DLD1 (cell line): ENCODE results near the gene LOXL3.

ENCODE experiments used
- in situ Hi-C: cut with HindIII; loops from 2 replicates; pipeline ENCODE4 v1.10.0; 2017; ENCODE audit warnings: low sequenced_read_pairs

LOXL3 gene

GRCh38 chr2:74529357-74530238, 24.1 kb downstream of the LOXL3 start, which contains the start of the genes AUP1 and HTRA2:
AUP1 (minus strand) TSS chr2:74529706; CDS start chr2:74529629, 77 bp downstream.
HTRA2 (plus strand) TSS chr2:74529933; CDS start chr2:74530007, 74 bp downstream.
- in situ Hi-C loops = no loop called here

DNA sequence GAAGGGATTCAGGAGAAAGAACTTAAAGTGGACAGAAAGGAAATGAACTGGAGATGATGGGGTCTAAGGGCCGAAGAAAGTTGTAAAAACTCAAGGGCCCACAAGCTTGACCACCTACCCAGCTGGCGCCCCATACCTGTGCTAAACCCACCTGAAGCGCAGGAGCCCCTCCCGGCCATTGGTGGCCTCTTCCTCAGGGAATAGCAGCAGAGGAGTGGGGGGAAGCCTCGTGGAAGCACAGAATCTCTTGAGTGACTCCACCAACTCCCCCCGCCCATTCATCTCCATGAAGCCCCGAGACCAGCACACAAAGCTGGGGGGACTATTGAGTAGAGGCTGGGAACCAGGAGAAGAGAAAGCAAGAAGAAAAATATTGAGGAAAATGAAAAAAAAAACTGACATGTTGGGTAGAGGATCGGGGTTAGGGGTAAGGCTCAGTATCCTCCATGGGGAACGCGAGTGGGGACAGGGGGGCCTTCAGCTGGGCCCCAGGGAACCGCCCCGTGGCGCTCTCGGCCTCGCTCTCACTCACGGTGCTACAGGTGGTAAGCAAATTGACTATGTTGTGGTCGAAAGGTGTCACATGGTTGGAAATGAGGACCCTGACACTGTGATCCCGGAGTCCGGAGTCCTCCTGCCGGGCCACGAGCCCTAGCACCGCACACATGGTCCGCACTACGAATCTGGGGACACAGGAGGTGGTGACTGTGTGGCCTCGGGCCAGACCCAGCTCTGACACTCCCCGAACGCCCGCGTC, 25.0 kb downstream of the LOXL3 start:
- in situ Hi-C loops = no loop called here

- in situ Hi-C loops = no loop called here
These were observed 26.0 kb downstream of the LOXL3 start for GRCh38 chr2:74527741-74528140.

DNA sequence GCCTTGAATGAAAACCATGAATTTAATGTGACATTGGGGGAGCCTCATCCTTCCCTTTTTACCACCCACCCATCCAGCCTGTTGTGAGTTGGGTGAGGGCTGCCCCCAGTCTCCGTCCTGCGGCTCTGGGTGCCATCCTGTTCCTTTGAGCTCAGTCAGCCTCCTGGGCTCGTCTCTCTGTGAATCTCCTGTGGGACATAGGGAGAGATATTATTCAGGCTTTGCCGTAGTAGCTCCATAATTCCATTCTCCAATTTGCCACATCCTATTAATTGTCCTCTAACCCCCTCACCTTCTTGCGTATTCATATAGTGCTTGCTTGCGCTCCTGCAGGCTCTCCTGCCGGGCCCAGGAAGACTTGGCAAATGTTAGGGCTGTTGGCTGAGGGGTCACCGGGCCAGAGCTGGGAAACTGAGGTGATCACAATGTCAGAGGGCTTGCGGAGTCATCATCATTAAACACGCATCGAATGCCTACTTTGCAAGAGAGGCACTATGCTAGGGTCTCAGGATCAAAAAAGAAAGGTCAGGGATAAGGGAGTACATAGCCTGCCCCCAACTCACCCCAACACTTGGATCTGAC, 27.0 kb downstream of the LOXL3 start:
- in situ Hi-C loops = no loop called here

DNA sequence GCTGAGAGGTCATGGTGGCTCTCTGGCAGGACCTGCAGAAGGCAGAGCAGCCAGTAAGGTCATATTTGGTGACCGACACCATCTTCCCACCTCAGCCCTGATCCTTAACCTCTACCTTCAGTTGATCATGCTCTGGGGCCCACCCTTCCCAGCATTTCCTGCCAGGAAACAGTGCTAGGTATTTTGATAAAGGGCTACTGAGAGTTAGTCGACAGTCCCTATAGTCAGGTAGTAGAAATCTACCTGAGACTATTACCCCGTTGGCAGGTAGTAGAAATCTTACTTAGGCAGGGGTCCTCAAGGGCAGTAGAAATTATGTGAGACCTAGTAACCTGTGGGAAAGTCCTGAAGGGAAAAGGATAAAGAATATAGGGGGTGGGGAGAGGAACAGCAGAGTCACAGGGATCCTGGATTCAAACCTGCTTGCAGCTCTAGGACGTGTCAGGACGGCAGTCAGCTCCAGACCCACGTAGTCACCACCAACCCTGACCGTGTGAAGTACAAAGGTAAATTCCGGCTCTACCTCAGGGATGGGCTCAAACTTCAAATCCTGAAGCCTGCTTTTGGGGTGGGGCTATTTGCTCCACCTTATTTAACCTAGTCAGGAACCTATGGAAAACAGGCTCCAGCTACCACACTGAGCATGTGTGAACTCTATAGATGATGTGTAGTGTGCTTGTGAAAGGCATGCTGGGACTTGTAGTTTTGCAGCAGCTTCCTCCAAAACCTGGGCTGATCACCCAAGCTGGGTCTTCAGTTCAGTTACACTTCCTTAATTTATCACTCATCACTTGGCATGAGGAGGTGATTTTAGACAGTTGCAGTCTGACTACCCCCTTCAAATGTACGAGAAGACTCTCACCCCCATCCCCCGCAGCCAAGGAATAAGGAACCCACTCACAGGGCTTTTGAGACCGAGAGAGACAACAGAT, 27.8 kb downstream of the LOXL3 start, which contains the start of gene DQX1:
Gene DQX1, minus strand, starts transcription at position 515 of the 932 bp plus-strand sequence. Its CDS starts 502 bp downstream, at position 13.
- in situ Hi-C loops = no loop called here

GRCh38 chr2:74524955-74525716, 28.6 kb downstream of the LOXL3 start:
- in situ Hi-C loops = no loop called here

DNA sequence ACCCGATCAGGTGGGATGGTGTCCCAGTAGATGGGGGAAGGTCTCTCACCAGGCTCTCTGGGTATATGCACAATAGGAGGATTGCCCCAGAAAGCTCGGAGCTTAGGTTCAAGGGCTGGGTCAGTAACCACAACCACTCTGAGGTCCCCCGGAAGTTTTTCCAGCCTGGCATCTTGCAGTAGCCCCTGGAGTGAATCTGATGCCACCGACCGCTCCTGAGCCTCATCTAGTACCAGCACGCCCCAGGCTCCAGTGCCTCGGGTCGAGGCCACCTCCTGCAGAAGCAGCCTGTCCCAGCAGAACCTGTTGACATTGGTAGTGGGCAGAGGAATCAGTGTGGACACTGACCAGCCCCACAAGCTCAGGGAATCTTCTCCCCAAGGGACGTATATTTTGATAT, 29.7 kb downstream of the LOXL3 start:
- in situ Hi-C loops = no loop called here

DNA sequence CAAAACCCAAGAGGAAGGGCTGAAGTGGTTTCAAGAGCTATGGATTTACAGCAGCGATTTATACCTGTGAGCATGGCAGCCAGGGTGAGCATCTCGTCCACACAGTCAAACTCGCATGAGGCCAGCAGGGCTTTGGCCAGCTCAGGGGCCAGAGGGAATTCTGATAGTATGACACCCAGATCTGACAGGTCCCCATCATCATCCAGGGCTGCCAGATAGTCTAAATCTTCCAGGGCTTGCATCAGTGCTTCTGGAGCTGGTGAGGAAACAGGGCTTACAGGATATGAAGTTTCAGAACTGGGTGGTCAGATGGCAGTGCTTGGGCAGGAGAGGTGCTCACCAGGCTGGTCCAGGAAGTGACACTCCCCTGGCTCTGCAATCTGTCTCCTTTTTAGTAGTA, 31.2 kb downstream of the LOXL3 start:
- in situ Hi-C loops = no loop called here

GRCh38 chr2:74516650-74517049, 37.1 kb downstream of the LOXL3 start:
- in situ Hi-C loops = no loop called here

GRCh38 chr2:74515981-74516633, 37.6 kb downstream of the LOXL3 start:
- in situ Hi-C loops = no loop called here

- in situ Hi-C loops = no loop called here
These were observed 38.3 kb downstream of the LOXL3 start for GRCh38 chr2:74515271-74515980.

DNA sequence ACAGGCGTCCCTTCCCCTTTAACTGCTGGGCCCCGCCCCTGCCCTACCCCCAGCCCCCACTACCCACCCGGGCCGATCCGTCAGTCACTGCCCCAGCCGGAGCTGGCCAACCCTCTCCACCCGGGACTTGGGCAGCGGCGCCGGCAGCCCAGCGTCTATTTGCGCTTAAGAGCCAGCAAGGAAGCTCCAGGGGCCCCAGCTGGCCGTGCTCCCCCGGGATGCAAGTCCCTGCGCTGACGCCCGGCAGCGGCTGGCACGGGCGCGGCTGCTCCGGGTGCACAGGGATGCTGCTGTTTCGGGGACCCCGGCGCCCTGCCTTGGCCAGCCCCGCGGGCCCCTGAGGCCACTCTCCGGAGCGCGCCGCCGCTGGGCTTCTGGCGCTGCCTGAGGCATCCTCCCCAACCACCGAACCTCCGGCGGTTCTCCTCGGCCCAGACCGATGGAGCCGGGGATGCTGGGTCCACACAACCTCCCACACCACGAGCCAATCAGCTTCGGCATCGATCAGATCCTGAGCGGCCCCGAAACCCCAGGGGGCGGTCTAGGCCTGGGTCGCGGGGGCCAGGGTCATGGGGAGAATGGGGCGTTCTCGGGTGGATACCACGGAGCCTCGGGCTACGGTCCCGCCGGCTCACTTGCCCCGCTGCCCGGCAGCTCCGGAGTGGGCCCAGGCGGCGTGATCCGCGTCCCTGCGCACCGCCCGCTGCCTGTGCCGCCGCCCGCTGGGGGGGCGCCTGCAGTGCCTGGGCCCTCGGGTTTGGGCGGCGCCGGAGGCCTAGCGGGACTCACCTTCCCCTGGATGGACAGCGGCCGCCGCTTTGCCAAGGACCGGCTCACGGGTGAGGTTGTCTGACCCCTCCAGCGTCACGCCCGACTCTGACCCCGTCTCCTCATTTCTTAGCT, 39.1 kb downstream of the LOXL3 start, which contains the start of gene TLX2:
Gene TLX2, plus strand, starts transcription at position 83 of the 903 bp plus-strand sequence. Its CDS starts 357 bp downstream, at position 440.
- in situ Hi-C loops = no loop called here

DNA sequence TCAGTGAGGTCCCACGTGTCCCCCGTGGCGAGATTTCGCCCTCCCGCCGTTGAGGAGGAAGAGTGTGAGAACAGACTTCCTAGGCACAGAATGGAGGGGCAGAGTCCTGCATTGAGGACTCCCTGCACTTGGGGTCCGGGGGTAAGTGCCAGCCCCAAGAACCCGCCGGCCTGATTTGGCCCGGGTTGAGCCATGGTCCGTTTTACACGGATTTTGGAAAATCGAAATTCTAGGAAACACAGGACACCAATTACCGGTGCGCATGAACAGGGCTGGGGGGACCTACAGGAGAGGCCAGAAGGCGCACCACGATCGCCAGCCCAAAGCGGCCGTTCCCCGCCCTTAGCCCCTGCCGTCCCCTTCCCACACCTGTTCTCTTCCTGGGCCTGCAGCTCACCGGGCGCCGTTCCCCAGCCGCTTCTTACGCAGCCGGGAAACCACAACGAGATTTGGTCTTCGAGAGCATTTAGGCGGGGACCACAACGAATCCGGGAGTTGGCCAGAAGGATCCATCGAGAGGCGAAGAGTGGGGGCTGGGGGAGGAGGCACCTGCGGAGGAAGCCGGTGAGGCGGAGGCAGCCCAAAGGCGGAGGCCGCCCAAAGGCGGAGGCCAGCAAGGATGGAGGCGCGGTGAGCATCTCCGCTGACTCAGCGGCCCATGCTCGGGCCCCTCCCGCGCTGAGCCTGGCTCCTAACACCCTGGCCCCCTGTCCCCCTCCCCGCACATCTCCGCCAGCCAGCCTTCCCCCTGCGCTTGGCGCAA, 40.0 kb downstream of the LOXL3 start:
- in situ Hi-C loops = no loop called here

- in situ Hi-C loops = no loop called here
These were observed 40.8 kb downstream of the LOXL3 start for GRCh38 chr2:74512744-74513604.

GRCh38 chr2:74511104-74511989, 42.4 kb downstream of the LOXL3 start:
- in situ Hi-C loops = no loop called here
